Activated naive CD4-positive, alpha-beta T cell treated with Interleukin-2 at 50 U/mL for 16 hours (primary cell): Measurements from ENCODE around the gene MAP3K5.
"Not testable (repeated sequence)": the region's sequence is repeated elsewhere in the genome, so short reads cannot be mapped to it uniquely, and the experiment has no call there.

Experiments used
- DNase-seq: peaks from one replicate; pipeline ENCODE4 v3.0.0-alpha.2; 2020

The MAP3K5 gene

DNA sequence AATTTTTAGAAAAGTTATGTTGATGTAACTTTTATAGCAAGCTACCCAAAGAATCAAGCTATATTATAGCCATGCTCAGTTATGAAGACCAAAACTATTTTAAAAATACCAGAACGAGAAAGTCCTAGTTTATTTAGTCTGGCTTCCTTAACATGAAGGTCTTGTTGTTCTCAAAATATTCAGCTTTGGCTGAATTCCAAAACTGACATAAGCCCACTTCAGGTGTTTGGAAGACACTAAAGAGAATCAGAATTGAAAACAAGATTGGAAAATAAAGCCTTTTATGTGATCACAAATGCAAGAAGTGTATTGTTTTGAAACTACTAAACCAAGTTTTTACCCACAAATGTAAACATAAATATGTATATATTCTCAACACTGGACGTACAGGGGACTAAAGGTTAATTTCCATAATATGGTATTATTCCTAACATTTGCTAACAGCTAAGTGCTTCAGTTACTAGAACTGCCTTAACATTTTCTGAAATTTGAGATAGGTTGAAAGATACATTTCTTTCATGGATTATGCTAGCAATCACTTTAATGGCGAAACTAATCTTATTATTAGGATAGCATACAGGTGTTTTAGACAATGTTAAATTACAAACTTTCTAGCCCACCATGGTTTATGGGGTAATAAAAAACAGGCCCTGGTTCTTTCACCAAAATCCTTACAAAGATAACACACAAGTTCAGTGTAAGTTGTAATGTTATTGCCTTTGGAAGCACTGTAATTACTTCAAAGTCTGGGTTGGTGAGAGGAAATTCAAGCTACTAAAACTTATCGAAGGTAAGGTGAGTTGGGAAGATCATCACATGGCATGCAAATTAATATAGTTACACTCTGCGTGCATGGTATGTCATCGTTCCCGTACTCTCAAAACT lies 1.6 kb downstream of the MAP3K5 start:
- no peak for DNase-seq

DNA sequence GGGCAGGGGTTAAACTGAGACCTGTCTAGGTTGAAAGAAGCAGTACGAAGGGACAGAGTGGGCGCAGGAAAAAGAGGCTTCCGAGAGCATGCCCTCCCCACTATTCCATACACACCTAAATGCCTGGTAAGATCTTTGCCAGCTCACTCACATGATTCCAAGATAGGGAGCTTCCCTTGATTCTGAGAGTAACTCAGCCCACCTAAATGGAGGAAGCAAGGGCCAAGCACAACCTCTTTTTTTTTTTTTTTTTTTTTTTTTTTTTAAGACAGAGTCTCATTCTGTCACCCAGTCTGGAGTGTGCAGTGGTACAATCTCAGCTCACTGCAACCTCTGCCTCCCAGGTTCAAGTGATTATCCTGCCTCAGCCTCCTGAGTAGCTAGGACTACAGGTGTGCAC lies 2.8 kb downstream of the MAP3K5 start:
- not testable (repeated sequence) for DNase-seq

GRCh38 chr6:136788069-136788902 lies 4.0 kb downstream of the MAP3K5 start:
- no peak for DNase-seq

- DNase-seq = no peak
These were observed 4.6 kb downstream of the MAP3K5 start for GRCh38 chr6:136787726-136788068.

GRCh38 chr6:136786658-136787057 lies 5.6 kb downstream of the MAP3K5 start:
- no peak for DNase-seq

GRCh38 chr6:136784910-136785746 lies 7.1 kb downstream of the MAP3K5 start:
- peak; percentile 43 for DNase-seq

DNA sequence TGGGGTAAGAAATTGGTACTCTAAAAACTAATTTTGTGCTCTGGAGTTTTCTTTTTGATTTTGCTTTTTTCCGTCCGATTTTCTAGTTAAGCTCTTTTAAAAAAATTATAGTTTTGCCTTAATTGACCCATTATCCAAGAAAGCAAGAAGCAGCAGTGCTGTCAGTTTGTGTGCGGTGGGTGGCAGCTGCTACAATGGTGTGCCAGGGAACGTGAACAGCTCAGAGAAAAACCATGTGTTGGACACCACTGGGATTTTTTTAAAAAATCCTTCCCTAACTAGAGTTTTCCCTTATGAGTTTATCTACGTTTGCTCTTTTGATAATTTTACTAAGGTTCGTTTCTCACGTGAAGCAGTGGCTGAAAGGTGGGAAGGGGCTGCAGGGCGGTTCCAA lies 8.0 kb downstream of the MAP3K5 start:
- DNase-seq = no peak

GRCh38 chr6:136783495-136784270 lies 8.6 kb downstream of the MAP3K5 start:
- DNase-seq = no peak

DNA sequence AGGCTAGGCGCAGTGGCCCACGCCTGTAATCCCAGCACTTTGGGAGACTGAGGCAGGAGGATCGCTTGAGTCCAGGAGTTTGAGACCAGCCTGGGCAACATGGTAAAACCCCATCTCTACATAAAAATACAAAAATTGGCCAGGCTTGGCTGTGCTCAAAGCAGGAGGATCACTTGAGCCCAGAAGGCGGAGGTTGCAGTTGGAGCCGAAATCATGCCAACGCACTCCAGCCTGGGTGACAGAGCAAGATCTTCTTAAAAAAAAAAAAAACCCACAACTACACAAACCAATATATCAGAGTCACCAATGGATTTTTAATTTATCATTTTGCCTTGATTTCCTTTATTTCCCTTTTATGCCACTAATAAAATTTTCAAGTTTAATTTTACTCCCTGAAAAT lies 9.3 kb downstream of the MAP3K5 start:
- no peak for DNase-seq

- DNase-seq = no peak
These were observed 10.1 kb downstream of the MAP3K5 start for GRCh38 chr6:136782021-136782770.

DNA sequence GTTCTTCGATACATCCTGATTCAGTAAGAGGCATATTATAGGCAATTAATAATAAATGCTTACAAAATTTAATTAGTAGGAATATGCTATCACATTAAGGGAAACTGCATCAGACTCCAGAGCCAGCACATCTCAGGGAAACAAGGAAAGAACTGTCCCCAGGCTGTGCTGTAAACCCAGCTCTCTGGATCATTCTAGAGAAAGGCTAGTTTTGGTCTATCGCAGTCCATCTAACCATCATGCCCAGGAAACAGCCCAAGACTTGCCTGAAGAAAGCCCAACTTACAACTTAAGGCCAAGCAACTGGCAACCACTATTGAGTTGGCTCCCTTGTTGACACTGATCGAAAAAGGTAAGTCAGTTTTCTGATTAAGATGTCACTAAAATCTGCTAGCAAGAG lies 11.3 kb downstream of the MAP3K5 start:
- no peak for DNase-seq

DNA sequence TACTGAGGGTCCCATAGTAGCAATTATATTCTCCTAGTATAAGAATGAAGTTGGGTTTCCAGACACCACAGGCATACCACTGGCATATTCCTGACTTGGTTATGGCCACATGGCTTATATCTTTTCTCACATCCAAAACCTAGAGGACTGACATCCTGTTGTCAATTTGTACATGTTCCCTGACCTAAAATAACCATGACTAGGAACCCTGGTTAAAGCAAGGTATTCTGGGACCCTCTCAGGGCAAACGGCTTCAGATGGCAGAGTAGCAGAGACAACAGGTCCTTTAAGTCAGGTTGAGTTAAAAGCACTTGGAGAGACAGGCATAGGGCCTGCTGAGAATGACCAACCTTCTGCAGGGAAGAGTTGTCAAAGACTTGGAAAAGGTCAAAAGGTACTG lies 12.6 kb downstream of the MAP3K5 start:
- no peak for DNase-seq

GRCh38 chr6:136777651-136778050 lies 14.6 kb downstream of the MAP3K5 start:
- no peak for DNase-seq

- no peak for DNase-seq
These were observed 16.7 kb downstream of the MAP3K5 start for GRCh38 chr6:136775548-136775947.

DNA sequence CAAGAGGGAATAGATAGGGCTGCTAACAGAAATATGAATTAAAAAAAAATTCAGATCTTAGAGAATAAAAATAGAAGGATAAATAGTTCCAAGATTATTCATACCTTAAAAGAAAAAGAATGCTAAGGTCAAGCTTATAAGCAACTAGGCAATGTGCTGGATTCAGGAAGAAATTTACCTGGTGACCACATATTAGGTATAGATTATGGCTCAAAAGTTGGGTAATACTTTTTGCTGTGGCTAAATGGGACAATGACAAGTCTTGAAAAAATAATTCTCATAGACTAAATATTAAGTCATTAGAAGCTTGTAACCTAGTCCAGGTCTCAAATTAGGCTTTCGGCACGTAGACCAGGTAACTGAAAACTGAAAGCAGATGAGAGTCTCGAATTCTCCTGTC lies 17.2 kb downstream of the MAP3K5 start:
- DNase-seq = no peak

- no peak for DNase-seq
These were observed 17.8 kb downstream of the MAP3K5 start for GRCh38 chr6:136774228-136775041.

- DNase-seq = no peak
These were observed 18.8 kb downstream of the MAP3K5 start for GRCh38 chr6:136773473-136773796.

DNA sequence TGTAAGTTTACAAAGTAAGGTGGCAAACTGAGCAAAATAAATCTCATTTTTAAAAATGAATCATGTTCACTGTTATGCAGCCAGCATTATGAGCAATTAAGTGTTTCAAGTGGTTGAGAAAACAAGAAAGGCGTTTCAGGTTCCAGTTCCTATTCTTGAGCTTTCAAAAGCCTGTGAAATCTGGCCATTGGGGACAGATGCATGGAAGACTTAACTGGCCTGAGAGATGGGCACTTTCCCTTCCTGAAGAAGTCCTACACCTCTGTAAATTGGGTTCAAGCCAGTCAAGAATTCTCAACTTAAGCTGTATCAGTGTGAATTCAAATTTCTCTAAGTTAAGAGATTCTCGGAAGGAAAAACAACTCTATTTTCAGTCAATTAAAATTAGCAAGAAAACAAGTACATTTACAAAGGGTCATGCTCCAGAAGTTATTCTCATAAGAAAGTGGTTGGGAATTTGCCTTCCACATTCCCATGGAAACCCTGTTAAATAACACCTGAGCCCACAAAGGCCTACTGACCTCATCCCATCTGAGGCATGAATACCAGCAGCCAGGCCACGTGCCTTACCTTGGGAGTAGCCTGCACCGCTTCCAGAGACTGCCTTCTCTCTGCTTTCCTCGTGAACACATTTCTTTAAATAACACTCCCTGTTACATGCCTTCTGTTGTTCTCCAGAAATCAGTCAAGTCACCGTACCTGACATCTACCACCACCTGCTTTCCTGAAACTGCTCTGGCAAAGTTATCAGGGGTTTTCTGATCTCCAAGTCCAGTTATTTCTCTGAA lies 19.4 kb downstream of the MAP3K5 start:
- no peak for DNase-seq

DNA sequence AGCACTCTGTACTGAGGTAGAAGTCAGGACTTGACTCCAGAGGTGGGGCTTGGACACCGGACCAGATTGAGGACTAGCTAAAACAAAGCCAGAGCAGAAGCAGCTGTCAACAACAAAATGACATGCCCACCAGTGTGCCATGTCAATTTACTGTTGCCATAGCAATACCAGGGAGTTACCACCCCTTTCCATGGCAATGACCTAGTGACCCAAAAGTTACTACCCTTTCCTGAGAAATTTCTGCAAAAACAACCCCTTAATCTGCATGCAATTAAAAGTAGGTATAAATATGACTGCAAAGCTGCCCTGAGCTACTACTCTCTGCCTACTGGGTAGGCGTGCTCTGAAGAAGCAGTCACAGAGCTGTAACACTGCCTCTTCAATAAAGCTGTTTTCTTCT lies 21.0 kb downstream of the MAP3K5 start:
- no peak for DNase-seq

DNA sequence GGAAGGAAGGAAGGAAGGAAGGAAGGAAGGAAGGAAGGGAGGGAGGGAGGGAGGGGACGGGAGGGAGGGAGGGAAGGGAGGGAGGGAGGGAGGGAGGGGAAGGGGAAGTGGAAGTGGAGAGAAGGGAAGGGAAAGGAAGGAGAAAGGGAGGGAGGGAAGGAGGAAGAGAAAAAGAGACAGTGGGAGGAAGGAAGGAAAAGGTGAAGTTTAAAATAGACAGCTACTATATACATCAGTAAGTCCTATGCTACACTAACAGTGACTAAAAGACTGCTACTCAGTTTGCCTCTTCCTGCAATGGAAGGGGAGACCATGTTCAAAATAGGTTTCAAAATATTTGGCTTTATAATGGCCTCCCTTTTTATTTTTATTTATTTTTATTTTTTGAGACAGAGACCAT lies 22.5 kb downstream of the MAP3K5 start:
- no peak for DNase-seq
